Upper lobe of right lung (tissue), 1 donor: ENCODE results near the gene EIF4E3. TPM values are rescaled to one million over a fixed set of nuclear protein-coding genes. Genes with fewer than 3 reads are reported as not detected.
A peak's percentile ranks its signal among the peaks of the same experiment; 100 is the strongest.

Experiments used
- ATAC-seq: fragments of 200-7000 bp; cut with Tn5 transposase; one replicate; pipeline ENCODE4 v1.9.1; 2020; ENCODE audit warnings: mild to moderate bottlenecking, moderate library complexity
- DNase-seq: peaks from one replicate; pipeline ENCODE4 v3.0.0-alpha.2; 2020
- H3K27ac ChIP-seq: fragments of 200-600 bp; one replicate; pipeline ENCODE4 v1.8.0; 2022
- H3K27me3 ChIP-seq: fragments of 200-600 bp; one replicate; pipeline ENCODE4 v1.8.0; 2022; ENCODE audit warnings: mild to moderate bottlenecking
- H3K36me3 ChIP-seq: fragments of 200-600 bp; one replicate; pipeline ENCODE4 v1.8.0; 2022
- H3K4me1 ChIP-seq: fragments of 200-600 bp; one replicate; pipeline ENCODE4 v1.8.0; 2022
- H3K4me3 ChIP-seq: fragments of 200-600 bp; one replicate; pipeline ENCODE4 v1.8.0; 2022; ENCODE audit warnings: mild to moderate bottlenecking
- H3K9me3 ChIP-seq: fragments of 200-600 bp; one replicate; pipeline ENCODE4 v1.8.0; 2022
- intact Hi-C: fragments of 100-400 bp; cut with DNase I; formaldehyde crosslinking; loops from one replicate; pipeline ENCODE4 v1.11.0; 2022
- long read RNA-seq: library from polyadenylated mRNA; unstranded; transcript quantifications from one replicate; pipeline ENCODE4 v2.0.0, GENCODE V29; 2021
- total RNA-seq: library from RNA; stranded (reverse); fragmentation: NEBNext Ultra II Directional; extraction: Animal tissue kit (Norgen Biotek cat#: 25700); gene quantifications from one replicate; pipeline ENCODE4 v1.2.1, GENCODE V29; 2021
- TF ChIP-seq, protein P1 (sequence below): fragments of 200-600 bp; IDR thresholded peaks from one replicate; pipeline ENCODE4 v1.8.0; 2022; ENCODE audit warnings: antibody characterized with exemption
- donor health status: DM: no; HTN: yes; CAD: no; lungs with severe emphysema.

EIF4E3 gene
- 38.4 TPM for total RNA-seq
- long read RNA-seq, full-length matches to known transcripts = 104 of 121 reads
- long read RNA-seq, partial matches to known transcripts = 1 of 121 reads
- long read RNA-seq, other reads (novel, unspliced or antisense) = 16 of 121 reads

DNA sequence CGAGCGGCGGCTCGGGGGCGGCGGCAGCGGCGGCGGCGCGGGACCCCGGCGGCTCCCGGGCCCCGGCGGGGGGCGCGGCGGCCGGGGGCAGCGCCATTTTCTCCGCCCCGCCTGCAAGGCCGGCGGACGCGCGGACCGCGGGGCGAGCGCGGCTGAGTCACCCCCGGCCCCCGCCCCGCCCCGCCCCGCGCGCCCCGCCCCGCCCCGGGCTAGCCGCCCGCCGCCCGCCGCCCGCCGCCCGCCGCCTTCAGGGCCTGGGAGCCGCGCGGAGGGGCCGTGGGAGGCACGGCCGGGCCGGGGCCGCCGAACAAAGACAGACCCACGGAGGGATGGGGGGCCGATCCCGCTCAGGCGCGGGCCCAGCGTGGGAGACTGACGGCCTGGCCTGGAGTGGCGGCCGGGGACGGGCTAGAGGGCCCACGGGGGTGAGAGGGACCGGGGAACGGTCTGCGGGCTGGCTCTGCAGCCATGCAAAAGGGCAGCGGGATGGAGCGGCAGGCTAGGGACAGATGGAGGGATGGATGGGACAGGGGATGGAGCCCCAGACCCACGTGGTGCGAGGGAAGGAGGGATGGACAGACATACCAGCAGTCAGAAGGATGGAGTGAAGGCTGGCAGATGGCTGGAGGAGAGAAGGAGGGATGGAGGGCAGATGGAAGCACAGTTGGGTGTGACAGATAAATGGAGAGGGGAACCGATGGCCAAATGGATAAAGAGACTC, at the start of gene EIF4E3:
TSS of gene EIF4E3 (minus strand) at position 132 of the 721 bp plus-strand sequence. CDS start at position 97, 35 bp downstream.
- Histone ChIP-seq H3K27ac (peak within 1 kb of the TSS; percentile 72), H3K9me3 (no peaks in the 10 kb centered on the region), H3K4me1 (peaks cover 22% of the 10 kb centered on the region), H3K4me3 (peak within 1 kb of the TSS; percentile 70), H3K27me3 (no peaks in the 10 kb centered on the region), H3K36me3 (no peaks in the 10 kb centered on the region)
- ATAC-seq (peak; percentile 70), DNase-seq (peak; percentile 77)
- TF ChIP-seq, protein P1, sequence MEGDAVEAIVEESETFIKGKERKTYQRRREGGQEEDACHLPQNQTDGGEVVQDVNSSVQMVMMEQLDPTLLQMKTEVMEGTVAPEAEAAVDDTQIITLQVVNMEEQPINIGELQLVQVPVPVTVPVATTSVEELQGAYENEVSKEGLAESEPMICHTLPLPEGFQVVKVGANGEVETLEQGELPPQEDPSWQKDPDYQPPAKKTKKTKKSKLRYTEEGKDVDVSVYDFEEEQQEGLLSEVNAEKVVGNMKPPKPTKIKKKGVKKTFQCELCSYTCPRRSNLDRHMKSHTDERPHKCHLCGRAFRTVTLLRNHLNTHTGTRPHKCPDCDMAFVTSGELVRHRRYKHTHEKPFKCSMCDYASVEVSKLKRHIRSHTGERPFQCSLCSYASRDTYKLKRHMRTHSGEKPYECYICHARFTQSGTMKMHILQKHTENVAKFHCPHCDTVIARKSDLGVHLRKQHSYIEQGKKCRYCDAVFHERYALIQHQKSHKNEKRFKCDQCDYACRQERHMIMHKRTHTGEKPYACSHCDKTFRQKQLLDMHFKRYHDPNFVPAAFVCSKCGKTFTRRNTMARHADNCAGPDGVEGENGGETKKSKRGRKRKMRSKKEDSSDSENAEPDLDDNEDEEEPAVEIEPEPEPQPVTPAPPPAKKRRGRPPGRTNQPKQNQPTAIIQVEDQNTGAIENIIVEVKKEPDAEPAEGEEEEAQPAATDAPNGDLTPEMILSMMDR = no peak
- intact Hi-C loops = no loop called here

- H3K4me3 ChIP-seq = no peak overlapping the region
- no peaks in the 10 kb centered on the region for H3K9me3 ChIP-seq
- no peaks in the 10 kb centered on the region for H3K36me3 ChIP-seq
- DNase-seq (no peak), ATAC-seq (no peak)
- H3K27ac ChIP-seq = no peak overlapping the region
- intact Hi-C loops = no loop called here
- no peaks in the 10 kb centered on the region for H3K4me1 ChIP-seq
- H3K27me3 ChIP-seq = peaks cover 9% of the 10 kb centered on the region
- TF ChIP-seq, protein P1 = no peak
Measured at GRCh38 chr3:71771884-71772283, 46.7 kb upstream of the EIF4E3 start.

DNA sequence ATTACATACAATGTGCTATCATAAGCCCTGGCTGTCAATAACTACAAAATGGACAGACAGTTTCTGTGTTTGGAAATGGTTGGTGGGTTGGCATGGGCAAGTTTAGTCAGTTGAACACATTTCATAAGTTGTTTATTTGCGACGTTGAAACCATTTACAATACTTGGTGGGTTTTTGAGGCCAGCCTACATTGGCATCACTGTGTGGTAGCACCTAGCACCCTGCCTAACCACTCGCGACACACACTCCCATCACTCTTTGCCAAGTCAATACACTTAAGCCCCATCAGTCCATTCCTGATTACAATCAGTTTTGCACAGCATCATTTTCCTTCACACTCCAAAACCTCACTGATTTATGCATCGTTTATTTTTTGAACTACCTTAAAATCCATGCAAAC, 45.9 kb upstream of the EIF4E3 start:
- intact Hi-C loops = no loop called here
- no peak overlapping the region for H3K4me3 ChIP-seq
- no peak for ATAC-seq

GRCh38 chr3:71763426-71763825, 38.2 kb upstream of the EIF4E3 start:
- TF ChIP-seq, protein P1 = no peak
- Histone ChIP-seq H3K27ac (no peak overlapping the region), H3K4me3 (no peak overlapping the region), H3K27me3 (peaks cover 17% of the 10 kb centered on the region), H3K9me3 (no peaks in the 10 kb centered on the region), H3K4me1 (no peaks in the 10 kb centered on the region), H3K36me3 (no peaks in the 10 kb centered on the region)
- ATAC-seq = no peak
- intact Hi-C loops = no loop called here
- no peak for DNase-seq

More for the DNA sequence above, 45.9 kb upstream of the EIF4E3 start:
- TF ChIP-seq, protein P1 = no peak
- H3K9me3 ChIP-seq = no peaks in the 10 kb centered on the region
- H3K36me3 ChIP-seq = no peaks in the 10 kb centered on the region
- H3K27ac ChIP-seq = no peak overlapping the region
- DNase-seq = no peak
- peaks cover 9% of the 10 kb centered on the region for H3K27me3 ChIP-seq
- H3K4me1 ChIP-seq = no peaks in the 10 kb centered on the region

- Histone ChIP-seq H3K4me1 (no peaks in the 10 kb centered on the region), H3K36me3 (no peaks in the 10 kb centered on the region), H3K9me3 (no peaks in the 10 kb centered on the region), H3K4me3 (no peak overlapping the region), H3K27ac (no peak overlapping the region), H3K27me3 (peaks cover 24% of the 10 kb centered on the region)
- ATAC-seq (no peak), DNase-seq (no peak)
- intact Hi-C loops = no loop called here
- TF ChIP-seq, protein P1 = no peak
Measured at GRCh38 chr3:71760140-71760539, 34.9 kb upstream of the EIF4E3 start.
